ENCODE measurements around the gene ESPN. TPM values are rescaled to one million over a fixed set of nuclear protein-coding genes. Genes with fewer than 3 reads are reported as not detected.
"Not testable (repeated sequence)": the region's sequence is repeated elsewhere in the genome, so short reads cannot be mapped to it uniquely, and the experiment has no call there.

Gene ESPN
- polyA plus RNA-seq, 1 of the 3 experiments (the other 2 are of a cell fraction), result 0.33 TPM

DNA sequence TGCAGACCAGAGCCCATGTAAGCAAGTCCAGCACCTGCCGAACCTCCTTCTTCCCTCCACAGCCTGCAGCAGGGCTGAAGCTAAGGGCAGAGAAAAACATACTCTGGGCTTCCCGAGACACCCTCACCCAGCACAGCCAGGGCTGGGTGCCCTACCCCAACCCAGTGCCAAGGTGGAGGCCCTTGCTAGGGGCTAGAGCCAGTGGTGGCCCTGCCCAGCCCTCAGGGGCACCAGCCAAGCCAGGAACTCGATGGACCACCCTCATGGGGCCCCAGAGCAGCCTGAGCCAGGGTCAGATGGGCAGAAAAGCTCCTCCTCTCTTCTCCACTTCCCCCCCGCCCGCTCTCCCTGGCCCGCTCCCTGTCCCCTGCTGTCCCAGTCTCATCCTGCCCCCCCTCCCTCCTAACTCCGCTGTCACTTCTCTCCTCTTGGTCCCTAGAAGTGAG lies 25.5 kb downstream of the ESPN start:
- DNase-seq, result no peak
- H3K27me3 ChIP-seq (ENCODE audit: insufficient read depth), result peaks cover 44% of the 10 kb centered on the region

DNA sequence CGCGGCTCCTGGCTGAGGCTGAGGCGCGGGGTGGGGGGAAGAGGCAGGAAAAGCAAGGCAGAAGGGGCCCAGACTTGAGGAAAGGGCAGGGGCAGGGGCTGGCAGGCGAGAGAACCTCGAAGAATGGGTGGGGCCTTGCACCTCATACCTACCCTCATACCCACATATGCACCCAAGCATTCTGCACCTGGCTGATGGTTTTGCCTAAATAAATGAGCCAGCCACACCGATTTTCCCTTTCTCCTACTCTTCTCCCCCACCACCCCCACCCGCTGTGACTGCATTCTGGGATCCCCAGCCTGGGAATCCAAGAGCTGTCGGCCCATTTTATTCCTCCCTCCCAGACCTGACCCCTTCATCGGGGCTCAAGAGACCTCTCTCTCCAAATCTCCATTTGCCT lies 25.9 kb downstream of the ESPN start:
- H3K9ac ChIP-seq; H3K4me2 ChIP-seq; POLR2A ChIA-PET; DNase-seq; H3K79me2 ChIP-seq (ENCODE audit: insufficient read depth); H2AFZ ChIP-seq (ENCODE audit: low read depth); H3K9me2 ChIP-seq; H3K4me3 ChIP-seq (ENCODE audit: low read depth in 2 of 2, low read length in 1 of 2); H3F3A ChIP-seq (replicated peaks; ENCODE audit: insufficient read depth); H3K36me3 ChIP-seq (replicated peaks in 1 of 2; ENCODE audit: control insufficient read depth in 1 of 2, insufficient read depth in 2 of 2, low read length in 1 of 2); H3K4me1 ChIP-seq (ENCODE audit: control insufficient read depth in 1 of 2, insufficient read depth in 2 of 2, low read depth in 1 of 2, low read length in 1 of 2); H4K20me1 ChIP-seq (ENCODE audit: insufficient read depth); H3K27ac ChIP-seq (ENCODE audit: low read depth in 2 of 2, low read length in 1 of 2); H3K9me3 ChIP-seq: not testable (repeated sequence)
- CTCF ChIA-PET, result interaction anchor here (0.7 to 6.8 kb wide), 11 partner anchors 11 to 204 kb away, joined by 3 to 70 read pairs (median 4); no protein-coding TSS in a partner anchor
- peaks cover 44% of the 10 kb centered on the region for H3K27me3 ChIP-seq (ENCODE audit: insufficient read depth)
- 54% methylated on average over 8 of the region's 10 CpGs for WGBS (ENCODE audit: low lambda C conversion rate)

More for the DNA sequence above, 25.5 kb downstream of the ESPN start:
- WGBS (ENCODE audit: low lambda C conversion rate), result 59% methylated on average over 6 of the region's 7 CpGs
- H3K4me2 ChIP-seq, result no peak overlapping the region
- H3K9me3 ChIP-seq, result no peaks in the 10 kb centered on the region
- H2AFZ ChIP-seq (ENCODE audit: low read depth), result no peak overlapping the region
- no peaks in the 10 kb centered on the region for H4K20me1 ChIP-seq (ENCODE audit: insufficient read depth)
- no peaks in the 10 kb centered on the region for H3K79me2 ChIP-seq (ENCODE audit: insufficient read depth)
- TF ChIP-seq TEAD4 (IDR thresholded peaks at IDR 0.05; ENCODE audit: borderline replicate concordance, insufficient read depth) (no peak), RFX5 (IDR thresholded peaks at IDR 0.05; ENCODE audit: low read length) (no peak), JUND (IDR thresholded peaks at IDR 0.05) (no peak)
- TF ChIP-seq, protein P1, sequence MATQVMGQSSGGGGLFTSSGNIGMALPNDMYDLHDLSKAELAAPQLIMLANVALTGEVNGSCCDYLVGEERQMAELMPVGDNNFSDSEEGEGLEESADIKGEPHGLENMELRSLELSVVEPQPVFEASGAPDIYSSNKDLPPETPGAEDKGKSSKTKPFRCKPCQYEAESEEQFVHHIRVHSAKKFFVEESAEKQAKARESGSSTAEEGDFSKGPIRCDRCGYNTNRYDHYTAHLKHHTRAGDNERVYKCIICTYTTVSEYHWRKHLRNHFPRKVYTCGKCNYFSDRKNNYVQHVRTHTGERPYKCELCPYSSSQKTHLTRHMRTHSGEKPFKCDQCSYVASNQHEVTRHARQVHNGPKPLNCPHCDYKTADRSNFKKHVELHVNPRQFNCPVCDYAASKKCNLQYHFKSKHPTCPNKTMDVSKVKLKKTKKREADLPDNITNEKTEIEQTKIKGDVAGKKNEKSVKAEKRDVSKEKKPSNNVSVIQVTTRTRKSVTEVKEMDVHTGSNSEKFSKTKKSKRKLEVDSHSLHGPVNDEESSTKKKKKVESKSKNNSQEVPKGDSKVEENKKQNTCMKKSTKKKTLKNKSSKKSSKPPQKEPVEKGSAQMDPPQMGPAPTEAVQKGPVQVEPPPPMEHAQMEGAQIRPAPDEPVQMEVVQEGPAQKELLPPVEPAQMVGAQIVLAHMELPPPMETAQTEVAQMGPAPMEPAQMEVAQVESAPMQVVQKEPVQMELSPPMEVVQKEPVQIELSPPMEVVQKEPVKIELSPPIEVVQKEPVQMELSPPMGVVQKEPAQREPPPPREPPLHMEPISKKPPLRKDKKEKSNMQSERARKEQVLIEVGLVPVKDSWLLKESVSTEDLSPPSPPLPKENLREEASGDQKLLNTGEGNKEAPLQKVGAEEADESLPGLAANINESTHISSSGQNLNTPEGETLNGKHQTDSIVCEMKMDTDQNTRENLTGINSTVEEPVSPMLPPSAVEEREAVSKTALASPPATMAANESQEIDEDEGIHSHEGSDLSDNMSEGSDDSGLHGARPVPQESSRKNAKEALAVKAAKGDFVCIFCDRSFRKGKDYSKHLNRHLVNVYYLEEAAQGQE (IDR thresholded peaks at IDR 0.05; ENCODE audit: low read depth, low read length), result no peak
- no peak overlapping the region for H3K9ac ChIP-seq
- ChIA-PET POLR2A (no interaction called here), CTCF (interaction anchor here (0.9 to 6.8 kb wide), 9 partner anchors 11 to 203 kb away, joined by 3 to 70 read pairs (median 4); no protein-coding TSS in a partner anchor)
- no peak overlapping the region for H3K27ac ChIP-seq (ENCODE audit: low read depth in 2 of 2, low read length in 1 of 2)
- no peaks in the 10 kb centered on the region for H3F3A ChIP-seq (replicated peaks; ENCODE audit: insufficient read depth)
- no peaks in the 10 kb centered on the region; a peak in 1 of 4 replicates for H3K4me1 ChIP-seq (ENCODE audit: control insufficient read depth in 1 of 2, insufficient read depth in 2 of 2, low read depth in 1 of 2, low read length in 1 of 2)
- no peaks in the 10 kb centered on the region for H3K36me3 ChIP-seq (replicated peaks in 1 of 2; ENCODE audit: control insufficient read depth in 1 of 2, insufficient read depth in 2 of 2, low read length in 1 of 2)
- H3K4me3 ChIP-seq (ENCODE audit: low read depth in 2 of 2, low read length in 1 of 2), result no peak overlapping the region
- H3K9me2 ChIP-seq, result no peaks in the 10 kb centered on the region

DNA sequence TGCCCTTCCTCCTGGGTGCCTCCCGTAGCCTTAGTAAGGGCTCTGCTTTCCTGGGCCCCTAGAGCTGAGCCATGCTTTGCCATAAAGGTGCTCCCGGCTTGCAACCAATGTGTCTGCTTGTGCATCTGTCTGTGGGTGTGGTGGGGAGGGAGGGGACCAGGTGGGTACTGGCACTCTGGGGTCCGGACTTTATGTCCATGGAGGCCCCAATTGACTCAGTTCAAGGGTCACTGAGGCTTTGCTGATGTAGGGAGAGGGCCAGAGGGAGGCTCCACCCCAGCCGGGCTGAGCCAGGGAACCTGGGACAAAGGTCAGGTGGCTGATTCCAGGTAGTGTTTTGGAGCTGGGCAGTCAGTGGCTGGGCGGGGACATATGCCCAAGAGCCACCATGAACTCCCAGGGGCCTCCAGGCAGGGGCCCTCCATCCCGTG lies 26.4 kb downstream of the ESPN start:
- Histone ChIP-seq H3K9me3 (no peaks in the 10 kb centered on the region), H3K9ac (no peak overlapping the region), H3K4me1 (ENCODE audit: control insufficient read depth in 1 of 2, insufficient read depth in 2 of 2, low read depth in 1 of 2, low read length in 1 of 2) (no peaks in the 10 kb centered on the region; a peak in 1 of 4 replicates), H3F3A (replicated peaks; ENCODE audit: insufficient read depth) (no peaks in the 10 kb centered on the region), H2AFZ (ENCODE audit: low read depth) (no peak overlapping the region), H3K27ac (ENCODE audit: low read depth in 2 of 2, low read length in 1 of 2) (no peak overlapping the region), H3K27me3 (ENCODE audit: insufficient read depth) (peaks cover 44% of the 10 kb centered on the region), H3K9me2 (no peaks in the 10 kb centered on the region), H3K36me3 (replicated peaks in 1 of 2; ENCODE audit: control insufficient read depth in 1 of 2, insufficient read depth in 2 of 2, low read length in 1 of 2) (no peaks in the 10 kb centered on the region), H3K4me2 (no peak overlapping the region), H3K79me2 (ENCODE audit: insufficient read depth) (no peaks in the 10 kb centered on the region), H3K4me3 (ENCODE audit: low read depth in 2 of 2, low read length in 1 of 2) (no peak overlapping the region), H4K20me1 (ENCODE audit: insufficient read depth) (no peaks in the 10 kb centered on the region)
- ChIA-PET CTCF (interaction anchor here (0.7 to 6.8 kb wide), 11 partner anchors 12 to 204 kb away, joined by 3 to 70 read pairs (median 6); no protein-coding TSS in a partner anchor), POLR2A (no interaction called here)
- 25% methylated on average over 1 of the region's 6 CpGs for WGBS (ENCODE audit: low lambda C conversion rate)
- no peak for DNase-seq
- no peak for TF ChIP-seq CHD2 (IDR thresholded peaks at IDR 0.05; ENCODE audit: low read length, partially characterized antibody)
- TF ChIP-seq EP300 (IDR thresholded peaks at IDR 0.05; ENCODE audit: borderline replicate concordance in 1 of 2, low read depth in 1 of 2, low read length in 1 of 2), result no peak
- TF ChIP-seq RFX5 (IDR thresholded peaks at IDR 0.05; ENCODE audit: low read length), result no peak
- TF ChIP-seq, protein P2, sequence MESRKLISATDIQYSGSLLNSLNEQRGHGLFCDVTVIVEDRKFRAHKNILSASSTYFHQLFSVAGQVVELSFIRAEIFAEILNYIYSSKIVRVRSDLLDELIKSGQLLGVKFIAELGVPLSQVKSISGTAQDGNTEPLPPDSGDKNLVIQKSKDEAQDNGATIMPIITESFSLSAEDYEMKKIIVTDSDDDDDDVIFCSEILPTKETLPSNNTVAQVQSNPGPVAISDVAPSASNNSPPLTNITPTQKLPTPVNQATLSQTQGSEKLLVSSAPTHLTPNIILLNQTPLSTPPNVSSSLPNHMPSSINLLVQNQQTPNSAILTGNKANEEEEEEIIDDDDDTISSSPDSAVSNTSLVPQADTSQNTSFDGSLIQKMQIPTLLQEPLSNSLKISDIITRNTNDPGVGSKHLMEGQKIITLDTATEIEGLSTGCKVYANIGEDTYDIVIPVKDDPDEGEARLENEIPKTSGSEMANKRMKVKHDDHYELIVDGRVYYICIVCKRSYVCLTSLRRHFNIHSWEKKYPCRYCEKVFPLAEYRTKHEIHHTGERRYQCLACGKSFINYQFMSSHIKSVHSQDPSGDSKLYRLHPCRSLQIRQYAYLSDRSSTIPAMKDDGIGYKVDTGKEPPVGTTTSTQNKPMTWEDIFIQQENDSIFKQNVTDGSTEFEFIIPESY (IDR thresholded peaks at IDR 0.05; ENCODE audit: borderline replicate concordance, low read depth), result no peak
- TF ChIP-seq RCOR1 (IDR thresholded peaks at IDR 0.05; ENCODE audit: low read length), result no peak
- no peak for TF ChIP-seq TCF12 (IDR thresholded peaks at IDR 0.05)
- TF ChIP-seq, protein P3, sequence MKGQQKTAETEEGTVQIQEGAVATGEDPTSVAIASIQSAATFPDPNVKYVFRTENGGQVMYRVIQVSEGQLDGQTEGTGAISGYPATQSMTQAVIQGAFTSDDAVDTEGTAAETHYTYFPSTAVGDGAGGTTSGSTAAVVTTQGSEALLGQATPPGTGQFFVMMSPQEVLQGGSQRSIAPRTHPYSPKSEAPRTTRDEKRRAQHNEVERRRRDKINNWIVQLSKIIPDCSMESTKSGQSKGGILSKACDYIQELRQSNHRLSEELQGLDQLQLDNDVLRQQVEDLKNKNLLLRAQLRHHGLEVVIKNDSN (IDR thresholded peaks at IDR 0.05; ENCODE audit: borderline replicate concordance, low read depth), result no peak
- no peak for TF ChIP-seq MEF2A (IDR thresholded peaks at IDR 0.05; ENCODE audit: borderline replicate concordance, low read depth)
- TF ChIP-seq RXRA (IDR thresholded peaks at IDR 0.05; ENCODE audit: borderline replicate concordance, low read depth), result no peak
- TF ChIP-seq, protein P4, sequence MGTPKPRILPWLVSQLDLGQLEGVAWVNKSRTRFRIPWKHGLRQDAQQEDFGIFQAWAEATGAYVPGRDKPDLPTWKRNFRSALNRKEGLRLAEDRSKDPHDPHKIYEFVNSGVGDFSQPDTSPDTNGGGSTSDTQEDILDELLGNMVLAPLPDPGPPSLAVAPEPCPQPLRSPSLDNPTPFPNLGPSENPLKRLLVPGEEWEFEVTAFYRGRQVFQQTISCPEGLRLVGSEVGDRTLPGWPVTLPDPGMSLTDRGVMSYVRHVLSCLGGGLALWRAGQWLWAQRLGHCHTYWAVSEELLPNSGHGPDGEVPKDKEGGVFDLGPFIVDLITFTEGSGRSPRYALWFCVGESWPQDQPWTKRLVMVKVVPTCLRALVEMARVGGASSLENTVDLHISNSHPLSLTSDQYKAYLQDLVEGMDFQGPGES (IDR thresholded peaks at IDR 0.05; ENCODE audit: low read depth, low read length), result no peak
- no peak for TF ChIP-seq ELF1 (IDR thresholded peaks at IDR 0.05)
- TF ChIP-seq SMC3 (IDR thresholded peaks at IDR 0.05; ENCODE audit: low read depth, low read length), result no peak

All from SK-N-SH (cell line).